ENCODE data around the gene ZNF699.

ZNF699 gene

GRCh38 chr19:9309139-9309973 lies at the start of gene ZNF699:
TSS of gene ZNF699 (minus strand) at chr19:9309838. CDS start at chr19:9305119, 4,719 bp downstream.
- peak; percentile 99 for DNase-seq
- Histone ChIP-seq H3K9me3 (no peaks in the 10 kb centered on the region), H3K36me3 (peaks cover 7 to 19% (median 17%) of the 10 kb centered on the region in 3 donors), H3K4me1 (peaks cover 0 to 22% (median 8%) of the 10 kb centered on the region in 4 donors), H3K27me3 (no peaks in the 10 kb centered on the region), H3K27ac (peak within 1 kb of the TSS; percentile 89 to 90), H3K4me3 (peak within 1 kb of the TSS; percentile 69 to 72)
- no peak for TF ChIP-seq CTCF (IDR thresholded peaks at IDR 0.05)
- intact Hi-C loops (cut with DNase I; ENCODE audit: low total_unique reads) = no loop called here

GRCh38 chr19:9354651-9355050 lies 45.0 kb upstream of the ZNF699 start:
- peaks cover 6 to 97% (median 84%) of the 10 kb centered on the region in 3 donors for H3K9me3 ChIP-seq
- no peak overlapping the region for H3K4me3 ChIP-seq
- H3K36me3 ChIP-seq = peaks cover 83 to 97% (median 91%) of the 10 kb centered on the region in 3 donors
- H3K4me1 ChIP-seq = no peaks in the 10 kb centered on the region
- H3K27me3 ChIP-seq = no peaks in the 10 kb centered on the region
- intact Hi-C loops (cut with DNase I; ENCODE audit: low total_unique reads) = no loop called here
- TF ChIP-seq CTCF (IDR thresholded peaks at IDR 0.05) = no peak
- H3K27ac ChIP-seq = no peak overlapping the region
- DNase-seq = no peak

GRCh38 chr19:9353011-9353410 lies 43.4 kb upstream of the ZNF699 start:
- intact Hi-C loops (cut with DNase I; ENCODE audit: low total_unique reads) = no loop called here
- H3K27me3 ChIP-seq = no peaks in the 10 kb centered on the region
- H3K27ac ChIP-seq = no peak overlapping the region
- no peaks in the 10 kb centered on the region for H3K4me1 ChIP-seq
- no peak for TF ChIP-seq CTCF (IDR thresholded peaks at IDR 0.05)
- H3K9me3 ChIP-seq = peaks cover 6 to 97% (median 87%) of the 10 kb centered on the region in 3 donors
- no peak overlapping the region for H3K4me3 ChIP-seq
- H3K36me3 ChIP-seq = peaks cover 86 to 97% (median 86%) of the 10 kb centered on the region in 3 donors
- no peak for DNase-seq

GRCh38 chr19:9352505-9352904 lies 42.9 kb upstream of the ZNF699 start:
- intact Hi-C loops (cut with DNase I; ENCODE audit: low total_unique reads) = no loop called here
- Histone ChIP-seq H3K4me1 (no peaks in the 10 kb centered on the region), H3K27me3 (no peaks in the 10 kb centered on the region), H3K9me3 (peaks cover 6 to 97% (median 86%) of the 10 kb centered on the region in 3 donors), H3K27ac (no peak overlapping the region), H3K36me3 (peaks cover 85 to 97% (median 85%) of the 10 kb centered on the region in 3 donors), H3K4me3 (no peak overlapping the region)
- no peak for DNase-seq
- TF ChIP-seq CTCF (IDR thresholded peaks at IDR 0.05) = no peak

- TF ChIP-seq CTCF (IDR thresholded peaks at IDR 0.05) = no peak
- Histone ChIP-seq H3K27me3 (no peaks in the 10 kb centered on the region), H3K4me1 (no peaks in the 10 kb centered on the region), H3K36me3 (peaks cover 79 to 100% (median 82%) of the 10 kb centered on the region in 3 donors), H3K27ac (no peak overlapping the region), H3K4me3 (no peak overlapping the region), H3K9me3 (peaks cover 11 to 97% (median 80%) of the 10 kb centered on the region in 3 donors)
- DNase-seq = no peak
- intact Hi-C loops (cut with DNase I; ENCODE audit: low total_unique reads) = no loop called here
Measured at GRCh38 chr19:9348671-9349070, 39.0 kb upstream of the ZNF699 start.

All from tibial artery (tissue), 4 donors.